Stimulated activated CD8-positive, alpha-beta memory T cell treated with anti-CD3 and anti-CD28 coated beads, Interleukin-12 subunit alpha, Interleukin-12 subunit beta, amount 100 ng/mL, for 24 hours (primary cell): ENCODE measurements around the gene CD3E.

Experiments
- DNase-seq: peaks from one replicate; pipeline ENCODE4 v3.0.0-alpha.2; 2020; ENCODE audit errors: extremely low read depth

The CD3E gene

GRCh38 chr11:118304568-118305248 lies at the start of gene CD3E:
CD3E (plus strand) TSS chr11:118304730; CDS start chr11:118304953, 223 bp downstream.
- DNase-seq, result no peak

- no peak for DNase-seq
Measured at GRCh38 chr11:118258410-118258809, 46.1 kb upstream of the CD3E start.

- no peak for DNase-seq
Measured at GRCh38 chr11:118259138-118259537, 45.4 kb upstream of the CD3E start.

- no peak for DNase-seq
Measured at GRCh38 chr11:118260353-118260752, 44.2 kb upstream of the CD3E start.

- DNase-seq, result no peak
Measured at GRCh38 chr11:118263112-118263511, 41.4 kb upstream of the CD3E start.

DNA sequence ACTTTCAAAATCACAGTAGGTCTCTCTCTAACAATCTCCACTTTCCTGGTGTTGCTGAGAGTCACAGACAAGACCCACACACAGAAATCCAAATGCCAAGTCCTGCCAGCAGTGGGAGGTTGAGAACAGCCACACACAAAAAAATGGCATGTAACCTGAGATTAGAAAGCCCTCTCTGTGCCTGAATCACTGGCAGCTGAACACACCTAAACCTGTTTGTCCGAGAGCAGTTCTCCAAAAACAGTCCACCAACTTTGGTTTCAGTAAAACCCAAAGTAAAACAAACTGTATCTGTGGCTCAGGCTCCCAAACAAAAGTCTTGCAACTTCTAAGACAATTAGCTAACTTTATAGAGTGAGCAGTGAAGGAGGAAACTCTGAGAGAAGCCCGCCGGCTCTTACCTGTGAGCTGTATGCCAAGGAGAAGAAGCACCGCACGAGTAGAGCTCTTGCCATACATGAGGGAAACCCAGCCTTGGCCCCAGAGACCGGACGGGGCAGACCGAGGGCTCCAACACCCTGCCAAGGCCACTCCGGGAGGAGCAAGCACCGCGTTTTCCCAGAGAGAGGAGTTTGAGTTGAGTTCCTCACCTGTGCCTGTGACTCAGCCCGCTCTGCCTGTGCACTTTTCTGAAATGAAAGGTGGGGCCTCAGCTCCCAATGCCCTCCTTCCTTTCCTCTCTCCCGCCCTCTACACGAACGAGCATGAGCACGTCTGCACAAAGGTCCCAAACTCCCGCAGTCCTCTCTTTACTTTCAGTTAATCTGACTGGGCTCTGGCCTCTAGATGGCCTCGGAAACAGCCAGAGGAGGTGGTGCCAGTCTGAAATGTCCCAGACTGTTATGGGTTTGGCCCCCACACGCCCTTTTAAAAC lies 40.6 kb upstream of the CD3E start, which contains the start of gene MPZL2:
Gene MPZL2 (minus strand): TSS at position 603 of the 874 bp plus-strand sequence. CDS start 144 bp downstream, at position 459.
- DNase-seq, result no peak

- no peak for DNase-seq
Measured at GRCh38 chr11:118264569-118265465, 39.7 kb upstream of the CD3E start.

- DNase-seq, result no peak
Measured at GRCh38 chr11:118265954-118266353, 38.6 kb upstream of the CD3E start.

DNA sequence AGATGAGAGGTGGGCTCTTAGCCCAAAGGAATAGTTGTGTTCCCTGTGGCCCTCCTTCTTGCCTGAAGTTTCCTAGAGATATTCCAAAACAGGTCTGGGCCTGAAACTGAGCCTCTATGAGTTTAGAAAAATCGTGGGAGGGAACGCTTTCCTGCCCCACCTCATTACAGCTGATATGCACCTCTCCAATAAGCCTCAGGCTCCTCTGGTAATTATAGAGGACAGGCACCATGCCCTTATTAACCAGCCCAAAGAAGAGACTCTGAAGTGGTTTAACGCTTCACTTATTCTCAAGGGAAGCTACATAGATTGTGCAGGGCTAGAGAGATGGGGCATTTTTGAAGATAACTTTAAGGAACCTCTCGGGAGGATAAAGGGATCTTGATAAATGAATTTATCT lies 37.0 kb upstream of the CD3E start:
- DNase-seq, result no peak

DNA sequence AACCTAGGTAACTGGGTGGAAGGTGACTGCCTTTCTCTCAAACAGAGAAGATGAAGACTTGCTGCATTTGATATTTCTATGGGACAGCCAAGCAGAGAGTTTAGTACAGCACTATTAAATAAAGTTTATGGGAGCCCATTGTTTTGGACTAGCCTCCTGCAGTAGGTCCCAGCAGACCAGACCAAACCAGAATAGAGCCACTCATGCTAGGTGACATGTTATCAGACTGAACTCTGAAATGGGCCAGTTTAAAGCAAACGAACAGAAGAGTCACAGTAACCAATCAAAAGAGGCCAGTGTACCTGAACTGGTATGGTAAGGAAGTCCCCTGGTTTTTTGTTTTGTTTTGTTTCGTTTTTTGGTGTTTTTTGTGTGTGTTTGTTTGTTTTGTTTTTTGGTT lies 32.5 kb upstream of the CD3E start:
- DNase-seq, result no peak

DNA sequence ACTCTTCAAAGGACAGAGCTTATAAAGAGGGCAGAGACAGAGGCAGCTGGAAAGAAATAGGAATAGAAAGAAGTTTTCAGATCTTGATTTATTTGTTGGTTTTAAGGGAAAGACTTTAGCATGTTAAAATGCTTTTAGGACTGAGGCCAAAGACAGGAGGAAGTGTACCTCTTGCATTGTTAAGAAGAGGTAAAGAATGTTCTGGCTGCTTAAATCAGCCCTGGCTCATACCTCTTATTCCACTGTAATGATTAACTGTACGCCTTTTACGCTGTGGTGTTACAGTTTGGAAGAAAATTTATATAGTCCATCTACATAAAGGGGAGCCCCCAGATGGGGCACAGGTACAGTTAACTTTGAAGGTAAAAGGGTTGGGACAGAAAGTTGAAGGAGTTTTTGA lies 30.3 kb upstream of the CD3E start:
- no peak for DNase-seq

DNA sequence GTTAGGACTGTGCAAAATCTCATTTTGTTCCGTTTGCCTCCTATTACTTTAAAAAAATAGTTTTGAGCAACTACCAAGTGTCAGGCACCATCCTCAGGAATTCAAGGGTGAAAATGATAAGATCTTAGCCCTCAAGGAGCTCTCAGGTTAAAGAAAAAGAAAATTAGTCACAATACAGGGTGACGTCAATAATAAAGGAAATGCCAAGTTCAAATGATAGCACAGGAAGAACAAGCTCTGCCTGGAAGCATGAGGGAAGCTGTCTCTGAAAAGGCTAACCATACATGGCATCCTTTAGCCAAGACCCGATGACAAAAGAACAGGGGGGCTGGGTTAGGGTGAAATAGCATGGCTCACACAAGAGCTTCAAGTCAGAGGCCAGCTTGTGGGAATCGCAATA lies 29.4 kb upstream of the CD3E start:
- DNase-seq, result no peak

- DNase-seq, result no peak
Measured at GRCh38 chr11:118276422-118276821, 28.1 kb upstream of the CD3E start.

- no peak for DNase-seq
Measured at GRCh38 chr11:118277312-118277711, 27.2 kb upstream of the CD3E start.

- no peak for DNase-seq
Measured at GRCh38 chr11:118281284-118281683, 23.2 kb upstream of the CD3E start.

DNA sequence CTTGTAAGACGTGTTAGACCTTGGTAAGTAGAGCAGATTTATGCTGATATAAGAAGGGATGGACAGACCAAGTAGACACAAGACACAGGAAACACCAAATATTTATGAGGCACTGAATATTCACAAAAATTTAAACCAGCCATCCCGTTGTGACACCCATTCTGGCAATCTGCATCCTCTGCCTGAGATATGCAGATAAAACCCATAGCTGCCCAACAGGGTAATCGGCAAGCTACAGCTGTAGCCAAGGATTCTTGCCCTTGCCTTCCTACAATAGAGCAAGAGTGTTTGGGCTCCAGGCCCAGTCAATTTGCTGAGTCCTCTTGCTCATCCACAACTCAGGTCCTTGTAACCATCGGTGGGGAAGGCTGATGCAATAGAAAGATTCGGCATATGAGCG lies 21.9 kb upstream of the CD3E start:
- no peak for DNase-seq

- no peak for DNase-seq
Measured at GRCh38 chr11:118283037-118283636, 21.4 kb upstream of the CD3E start.

DNA sequence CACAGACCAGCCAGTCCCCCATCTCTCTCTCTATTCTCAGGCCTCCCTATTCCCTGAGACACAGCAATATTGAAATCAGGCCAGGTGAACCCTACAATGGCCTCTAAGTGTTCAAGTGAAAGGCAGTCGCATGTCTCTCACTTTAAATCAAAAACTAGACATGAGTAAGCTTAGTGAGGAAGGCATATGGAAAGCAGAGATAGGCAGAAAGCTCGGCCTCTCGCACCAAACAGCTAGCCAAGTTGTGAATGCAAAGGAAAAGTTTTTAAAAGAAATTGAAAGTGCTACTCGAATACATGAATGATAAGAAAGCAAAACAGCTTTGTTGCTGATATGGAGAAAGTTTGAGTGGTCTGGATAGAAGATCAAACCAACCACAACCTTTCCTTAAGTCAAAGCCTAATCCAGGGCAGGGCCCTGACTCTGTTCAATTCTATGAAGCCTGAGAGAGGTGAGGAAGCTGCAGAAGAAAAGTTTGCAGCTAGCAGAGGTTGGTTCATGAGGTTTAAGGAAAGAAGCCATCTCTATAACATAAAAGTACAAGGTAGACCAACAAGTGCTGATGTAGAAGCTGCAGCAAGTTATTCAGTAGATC lies 20.7 kb upstream of the CD3E start:
- DNase-seq, result no peak

DNA sequence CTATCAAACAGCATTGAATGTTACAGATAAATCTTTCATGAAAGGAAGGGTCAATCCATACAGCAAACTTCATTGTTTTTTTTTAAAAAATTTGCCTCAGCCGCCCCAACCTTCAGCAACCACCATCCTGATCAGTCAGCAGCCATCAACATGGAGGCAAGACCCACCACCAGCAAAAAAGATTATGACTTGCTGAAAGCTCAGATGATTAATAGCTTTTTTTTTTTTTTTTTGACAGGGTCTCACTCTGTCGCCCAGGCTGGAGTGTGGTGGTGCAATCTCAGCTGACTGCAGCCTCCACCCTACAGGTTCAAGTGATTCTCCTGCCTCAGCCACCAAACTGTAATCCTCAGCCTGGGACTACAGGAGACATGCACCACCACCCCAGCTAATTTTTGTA lies 18.0 kb upstream of the CD3E start:
- no peak for DNase-seq

GRCh38 chr11:118287006-118287405 lies 17.5 kb upstream of the CD3E start:
- no peak for DNase-seq

DNA sequence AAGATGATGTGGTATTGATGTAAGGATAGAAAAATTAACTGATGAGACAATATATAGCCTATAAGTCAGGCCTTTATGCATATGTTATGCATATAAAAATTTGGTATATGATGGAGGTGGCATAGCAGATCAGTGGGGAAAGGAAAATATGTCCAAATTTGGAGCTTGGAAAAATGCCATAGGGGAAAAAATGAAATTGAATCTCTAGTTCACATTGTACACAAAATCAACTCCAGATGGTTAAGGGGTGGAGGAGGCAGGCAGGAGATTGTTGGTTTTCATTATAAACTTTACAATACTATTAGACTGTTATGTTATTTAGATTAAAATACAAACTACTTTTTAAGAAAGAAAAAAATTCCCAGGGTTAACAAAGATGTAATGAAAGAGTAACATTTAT lies 15.1 kb upstream of the CD3E start:
- DNase-seq, result no peak
